ENCODE data around the gene NMU. TPM values are rescaled to one million over a fixed set of nuclear protein-coding genes. Genes with fewer than 3 reads are reported as not detected.
"Not testable (repeated sequence)": the region's sequence is repeated elsewhere in the genome, so short reads cannot be mapped to it uniquely, and the experiment has no call there.

The NMU gene
- polyA plus RNA-seq, 5 donors: 4.1 to 33.3 (median 6.1) TPM

GRCh38 chr4:55568905-55569504, 67.1 kb downstream of the NMU start:
- no peak for DNase-seq

- no peak for DNase-seq
These were observed 74.2 kb downstream of the NMU start for GRCh38 chr4:55561889-55562288.

GRCh38 chr4:55560096-55560495, 76.0 kb downstream of the NMU start:
- DNase-seq: no peak

- no peak for DNase-seq
These were observed 81.6 kb downstream of the NMU start for GRCh38 chr4:55554453-55555030.

GRCh38 chr4:55553441-55554201, 82.5 kb downstream of the NMU start:
- DNase-seq: no peak

GRCh38 chr4:55551964-55552363, 84.1 kb downstream of the NMU start:
- not testable (repeated sequence) for DNase-seq

GRCh38 chr4:55549888-55550287, 86.2 kb downstream of the NMU start:
- no peak for DNase-seq

GRCh38 chr4:55547918-55548317, 88.2 kb downstream of the NMU start:
- DNase-seq: no peak

- DNase-seq: no peak
These were observed 88.7 kb downstream of the NMU start for GRCh38 chr4:55547466-55547770.

- DNase-seq: peak; percentile 93
These were observed 89.2 kb downstream of the NMU start, which contains the start of gene CLOCK for GRCh38 chr4:55546756-55547465. Gene CLOCK, minus strand, starts transcription at chr4:55546909. Its CDS starts 64,124 bp downstream, at chr4:55482785.

GRCh38 chr4:55546506-55546755, 89.7 kb downstream of the NMU start:
- no peak for DNase-seq

- peak; percentile 81 to 84 for DNase-seq
These were observed 90.2 kb downstream of the NMU start for GRCh38 chr4:55545641-55546505.

Other genes starting within 250 kb of the NMU start
- gene TMEM165, start 240.3 kb downstream of the NMU start, polyA plus RNA-seq (ENCODE audit: insufficient read depth in 1 of 5, insufficient read length in 5 of 5, low replicate concordance in 1 of 5): 100 to 1,000 TPM in 1 of 5 donors, 10 to 100 TPM in 4; 77.0 to 109 (median 92.6) TPM
- 10 to 100 TPM; 14.2 to 22.7 (median 20.6) TPM for gene CLOCK, start 89.4 kb downstream of the NMU start, polyA plus RNA-seq (ENCODE audit: insufficient read depth in 1 of 5, insufficient read length in 5 of 5, low replicate concordance in 1 of 5)
- under 1 TPM in 1 of 5 donors, not detected in 4; 0.36 TPM for gene PDCL2, start 44.1 kb downstream of the NMU start, polyA plus RNA-seq (ENCODE audit: insufficient read depth in 1 of 5, insufficient read length in 5 of 5, low replicate concordance in 1 of 5)
- gene EXOC1L, start 183.5 kb upstream of the NMU start, polyA plus RNA-seq (ENCODE audit: insufficient read depth in 1 of 5, insufficient read length in 5 of 5, low replicate concordance in 1 of 5): under 1 TPM in 2 of 5 donors, not detected in 3; 0.21 to 0.52 TPM
- gene EXOC1, start 217.3 kb upstream of the NMU start, polyA plus RNA-seq (ENCODE audit: insufficient read depth in 1 of 5, insufficient read length in 5 of 5, low replicate concordance in 1 of 5): 10 to 100 TPM; 36.6 to 64.0 (median 51.3) TPM